ENCODE measurements around the gene CAPNS2.

- no peak for TF ChIP-seq EZH2phosphoT487 (IDR thresholded peaks at IDR 0.05; ENCODE audit: low read length)
- TF ChIP-seq CTCF (IDR thresholded peaks at IDR 0.05; ENCODE audit: low read length) = no peak
These were observed 2.7 kb upstream of the CAPNS2 start for GRCh38 chr16:55563797-55564196.
